OCI-LY7 (cell line): Measurements from ENCODE around the gene CRCP. TPM values are rescaled to one million over a fixed set of nuclear protein-coding genes. Genes with fewer than 3 reads are reported as not detected.

Experiments used
- BruUV-seq: library from RNA; stranded (reverse); fragments of 400-500 nt; replicated peaks from 2 replicates; lab custom pipeline; 2021; lab: Mats Ljungman, UMichigan
- CTCF ChIA-PET: fragments of 300-600 bp; sonication (Branson Sonifier 250); formaldehyde crosslinking; loops from one replicate; lab custom pipeline; 2022; ENCODE audit warnings: antibody characterized with exemption; ENCODE audit not compliant: unreplicated experiment; lab: Charles Lee
- POLR2A ChIA-PET: fragments of 300-600 bp; sonication (Branson Sonifier 250); formaldehyde crosslinking; loops from one replicate; lab custom pipeline; 2022; ENCODE audit warnings: antibody characterized with exemption; lab: Charles Lee
- DNase-seq: peaks from one replicate; pipeline ENCODE4 v3.0.0-alpha.2; 2015; ENCODE audit warnings: low spot score
- H2AFZ ChIP-seq: fragments of 200-600 bp; sonication (generic), shearing (Covaris generic); 2 replicates; pipeline ENCODE4 v1.6.1; 2014; ENCODE audit warnings: mild to moderate bottlenecking, antibody characterized with exemption, low read length, moderate library complexity
- H3K27ac ChIP-seq: fragments of 200-600 bp; sonication (generic); 2 replicates; pipeline ENCODE4 v1.5.1; 2014; ENCODE audit warnings: mixed run types, low read depth, mild to moderate bottlenecking, moderate library complexity, low read length, inconsistent platforms; ENCODE audit not compliant: poor library complexity, severe bottlenecking
- H3K36me3 ChIP-seq: fragments of 200-600 bp; sonication (generic); 2 replicates; pipeline ENCODE4 v1.6.1; 2014; ENCODE audit warnings: mild to moderate bottlenecking, antibody characterized with exemption, low read length, moderate library complexity, mixed read lengths; ENCODE audit not compliant: insufficient read depth
- H3K4me1 ChIP-seq: fragments of 200-600 bp; sonication (generic); 2 replicates; pipeline ENCODE4 v1.5.1; 2014; ENCODE audit warnings: mild to moderate bottlenecking, low read length; ENCODE audit not compliant: insufficient read depth, poor library complexity, severe bottlenecking
- H3K4me2 ChIP-seq: fragments of 200-600 bp; sonication (generic); 2 replicates; pipeline ENCODE4 v1.6.1; 2014; ENCODE audit warnings: mild to moderate bottlenecking, low read length
- H3K4me3 ChIP-seq: fragments of 200-600 bp; sonication (generic); 2 replicates; pipeline ENCODE4 v1.5.1; 2014; ENCODE audit warnings: mild to moderate bottlenecking, low read depth, low read length; ENCODE audit not compliant: poor library complexity, severe bottlenecking
- H3K79me2 ChIP-seq: fragments of 200-600 bp; sonication (generic); 2 replicates; pipeline ENCODE4 v1.6.1; 2016; ENCODE audit warnings: low read depth, mild to moderate bottlenecking, low read length, moderate library complexity, mixed read lengths; ENCODE audit not compliant: insufficient read depth
- H3K9me2 ChIP-seq: fragments of 200-600 bp; sonication (generic); 2 replicates; pipeline ENCODE4 v1.6.1; 2016; ENCODE audit warnings: mild to moderate bottlenecking, low read length, mixed read lengths; ENCODE audit not compliant: insufficient read depth
- H3K9me3 ChIP-seq: fragments of 200-600 bp; sonication (generic); 2 replicates; pipeline ENCODE4 v1.6.1; 2014; ENCODE audit warnings: mild to moderate bottlenecking, mixed run types, low read length, mixed read lengths
- H4K20me1 ChIP-seq: fragments of 200-600 bp; sonication (generic); 2 replicates; pipeline ENCODE4 v1.6.1; 2014; ENCODE audit warnings: mild to moderate bottlenecking, antibody characterized with exemption, low read length, moderate library complexity, mixed read lengths; ENCODE audit not compliant: insufficient read depth
- EZH2phosphoT487 ChIP-seq: fragments of 200-600 bp; sonication (generic); IDR thresholded peaks from 2 replicates; pipeline ENCODE4 v1.6.1; 2018; ENCODE audit warnings: low read depth, borderline replicate concordance, mild to moderate bottlenecking, mixed run types, antibody characterized with exemption, low read length, moderate library complexity, mixed read lengths
- intact Hi-C: fragments of 100-400 bp; cut with micrococcal nuclease; formaldehyde crosslinking; loops from one replicate; pipeline ENCODE4 v1.10.0; 2022; ENCODE audit not compliant: unreplicated experiment
- total RNA-seq, 2 experiments: library from RNA; depleted of rRNA in 1 of 2; stranded (reverse); fragments of >200 nt in 1 of 2; shearing (Covaris generic) in 1 of 2; gene quantifications; 2 replicates each; pipeline ENCODE4 v1.2.3, GENCODE V29; 2014 to 2022
- TF ChIP-seq, protein P1 (sequence below): fragments of 200-600 bp; sonication (generic); conservative IDR thresholded peaks from 2 replicates; pipeline ENCODE4 v1.5.1; 2014; ENCODE audit warnings: mild to moderate bottlenecking, antibody characterized with exemption, low read length, moderate library complexity, mixed read lengths

Gene CRCP
- total RNA-seq, 2 experiments from 2014 or later: 25.1 to 28.3 TPM

DNA sequence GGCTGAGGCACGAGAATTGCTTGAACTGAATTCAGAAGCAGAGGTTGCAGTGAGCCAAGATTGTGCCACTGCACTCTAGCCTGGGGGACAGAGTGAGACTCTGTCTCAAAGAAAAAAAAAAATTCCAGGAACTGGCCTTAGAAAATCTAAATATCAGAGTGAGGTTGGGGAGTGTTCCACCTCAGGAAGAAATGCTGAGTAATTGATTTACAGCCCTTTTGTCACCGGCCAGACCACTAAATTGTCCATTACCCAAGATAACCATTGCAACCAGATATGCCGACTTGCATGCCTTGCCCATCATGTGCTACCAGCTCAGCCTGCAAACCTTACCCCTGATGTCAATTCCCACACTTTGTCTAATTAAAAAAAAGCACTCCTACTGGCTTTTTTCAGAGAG, 42.4 kb downstream of the CRCP start:
- TF ChIP-seq EZH2phosphoT487: no peak
- TF ChIP-seq, protein P1, sequence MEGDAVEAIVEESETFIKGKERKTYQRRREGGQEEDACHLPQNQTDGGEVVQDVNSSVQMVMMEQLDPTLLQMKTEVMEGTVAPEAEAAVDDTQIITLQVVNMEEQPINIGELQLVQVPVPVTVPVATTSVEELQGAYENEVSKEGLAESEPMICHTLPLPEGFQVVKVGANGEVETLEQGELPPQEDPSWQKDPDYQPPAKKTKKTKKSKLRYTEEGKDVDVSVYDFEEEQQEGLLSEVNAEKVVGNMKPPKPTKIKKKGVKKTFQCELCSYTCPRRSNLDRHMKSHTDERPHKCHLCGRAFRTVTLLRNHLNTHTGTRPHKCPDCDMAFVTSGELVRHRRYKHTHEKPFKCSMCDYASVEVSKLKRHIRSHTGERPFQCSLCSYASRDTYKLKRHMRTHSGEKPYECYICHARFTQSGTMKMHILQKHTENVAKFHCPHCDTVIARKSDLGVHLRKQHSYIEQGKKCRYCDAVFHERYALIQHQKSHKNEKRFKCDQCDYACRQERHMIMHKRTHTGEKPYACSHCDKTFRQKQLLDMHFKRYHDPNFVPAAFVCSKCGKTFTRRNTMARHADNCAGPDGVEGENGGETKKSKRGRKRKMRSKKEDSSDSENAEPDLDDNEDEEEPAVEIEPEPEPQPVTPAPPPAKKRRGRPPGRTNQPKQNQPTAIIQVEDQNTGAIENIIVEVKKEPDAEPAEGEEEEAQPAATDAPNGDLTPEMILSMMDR: no peak
- Histone ChIP-seq H3K4me1 (no peaks in the 10 kb centered on the region), H3K27ac (no peak overlapping the region), H3K9me2 (no peaks in the 10 kb centered on the region), H3K9me3 (no peaks in the 10 kb centered on the region), H4K20me1 (no peaks in the 10 kb centered on the region), H3K4me3 (no peak overlapping the region), H3K36me3 (peaks cover 66% of the 10 kb centered on the region), H3K4me2 (no peak overlapping the region), H2AFZ (no peak overlapping the region), H3K79me2 (no peaks in the 10 kb centered on the region)
- ChIA-PET POLR2A (no interaction called here), CTCF (no interaction called here)
- DNase-seq: no peak
- intact Hi-C loops: no loop called here
- no TSS peak for BruUV-seq

DNA sequence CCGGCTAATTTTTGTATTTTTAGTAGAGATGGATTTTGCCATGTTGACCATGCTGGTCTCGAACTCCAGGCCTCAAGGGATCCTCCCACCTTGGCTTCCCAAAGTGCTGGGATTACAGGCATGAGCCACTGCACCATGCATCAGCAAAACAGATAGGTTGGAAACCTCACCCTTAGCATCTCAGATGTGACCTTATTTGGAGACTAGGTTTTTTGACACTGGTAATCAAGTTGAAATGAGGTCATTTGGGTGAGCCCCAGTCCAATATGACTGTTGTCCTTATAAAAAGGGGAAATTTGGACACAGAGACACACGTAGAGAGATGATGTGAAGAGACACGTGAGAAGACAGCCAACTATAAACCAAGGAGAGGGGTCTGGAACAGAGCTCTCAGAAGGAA, 48.0 kb downstream of the CRCP start:
- no peaks in the 10 kb centered on the region for H4K20me1 ChIP-seq
- H3K27ac ChIP-seq: no peak overlapping the region
- H3K9me3 ChIP-seq: no peaks in the 10 kb centered on the region
- H2AFZ ChIP-seq: no peak overlapping the region
- no peak overlapping the region for H3K4me2 ChIP-seq
- POLR2A ChIA-PET: no interaction called here
- TF ChIP-seq, protein P1: no peak
- no peak for TF ChIP-seq EZH2phosphoT487
- no peak overlapping the region for H3K4me3 ChIP-seq
- H3K36me3 ChIP-seq: peaks cover 11% of the 10 kb centered on the region
- BruUV-seq: no TSS peak
- CTCF ChIA-PET: no interaction called here
- DNase-seq: no peak
- H3K4me1 ChIP-seq: no peaks in the 10 kb centered on the region
- intact Hi-C loops: no loop called here
- no peaks in the 10 kb centered on the region for H3K9me2 ChIP-seq
- H3K79me2 ChIP-seq: no peaks in the 10 kb centered on the region

DNA sequence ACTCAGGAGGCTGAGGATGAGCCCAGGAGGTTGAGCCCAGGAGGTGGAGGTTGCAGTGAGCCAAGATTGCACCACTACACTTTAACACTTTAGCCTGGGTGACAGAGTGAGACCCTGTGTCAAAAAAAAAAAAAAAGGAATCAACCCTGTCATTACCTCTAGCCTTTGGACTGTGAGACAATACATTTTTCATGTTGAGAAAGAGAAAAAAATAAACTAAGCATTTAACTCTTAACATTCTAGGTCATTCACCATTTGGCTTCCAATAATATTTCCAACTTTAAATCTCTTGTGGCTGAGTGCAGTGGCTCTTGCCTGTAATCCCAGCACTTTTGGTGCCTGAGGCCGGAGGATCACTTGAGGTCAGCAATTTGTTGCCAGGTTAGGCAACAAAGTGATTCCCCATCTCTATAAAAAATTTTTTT, 48.6 kb downstream of the CRCP start:
- TF ChIP-seq, protein P1: no peak
- TF ChIP-seq EZH2phosphoT487: no peak
- Histone ChIP-seq H3K4me1 (no peaks in the 10 kb centered on the region), H3K4me3 (no peak overlapping the region), H2AFZ (no peak overlapping the region), H3K4me2 (no peak overlapping the region), H3K79me2 (no peaks in the 10 kb centered on the region), H3K9me3 (no peaks in the 10 kb centered on the region), H4K20me1 (no peaks in the 10 kb centered on the region), H3K9me2 (no peaks in the 10 kb centered on the region), H3K36me3 (peaks cover 6% of the 10 kb centered on the region), H3K27ac (no peak overlapping the region)
- CTCF ChIA-PET: no interaction called here
- DNase-seq: no peak
- POLR2A ChIA-PET: no interaction called here
- BruUV-seq: no TSS peak
- intact Hi-C loops: no loop called here
